Pulmonary artery endothelial cell (primary cell): ENCODE measurements around the gene GPR45. TPM values are rescaled to one million over a fixed set of nuclear protein-coding genes. Genes with fewer than 3 reads are reported as not detected.
A peak's percentile ranks its signal among the peaks of the same experiment; 100 is the strongest.

Experiments
- DNase-seq: peaks from one replicate; pipeline ENCODE4 v3.0.0-alpha.2; 2011; ENCODE audit warnings: low read depth, low spot score
- total RNA-seq: library from RNA; depleted of rRNA; stranded (reverse); fragments of >200 nt; gene quantifications from 2 replicates; pipeline ENCODE4 v1.2.3, GENCODE V29; 2014

GPR45 gene
- total RNA-seq, 1 donor from 2014 or later: not detected

GRCh38 chr2:105252271-105252670, 10.7 kb downstream of the GPR45 start:
- no peak for DNase-seq

GRCh38 chr2:105254531-105255210, 13.1 kb downstream of the GPR45 start:
- DNase-seq: no peak

- DNase-seq: no peak
Measured at GRCh38 chr2:105255979-105256378, 14.4 kb downstream of the GPR45 start.

- DNase-seq: no peak
Measured at GRCh38 chr2:105256431-105257047, 15.0 kb downstream of the GPR45 start.

- no peak for DNase-seq
Measured at GRCh38 chr2:105257981-105258380, 16.4 kb downstream of the GPR45 start.

- DNase-seq: no peak
Measured at GRCh38 chr2:105258835-105259350, 17.4 kb downstream of the GPR45 start.

- no peak for DNase-seq
Measured at GRCh38 chr2:105261061-105261460, 19.5 kb downstream of the GPR45 start.

- DNase-seq: no peak
Measured at GRCh38 chr2:105262651-105263091, 21.1 kb downstream of the GPR45 start.

- no peak for DNase-seq
Measured at GRCh38 chr2:105269426-105269825, 27.9 kb downstream of the GPR45 start.

- DNase-seq: no peak
Measured at GRCh38 chr2:105271393-105272045, 30.0 kb downstream of the GPR45 start.

- no peak for DNase-seq
Measured at GRCh38 chr2:105272176-105272575, 30.6 kb downstream of the GPR45 start.

- peak; percentile 64 for DNase-seq
Measured at GRCh38 chr2:105274046-105274445, 32.5 kb downstream of the GPR45 start.

- DNase-seq: no peak
Measured at GRCh38 chr2:105278654-105279053, 37.1 kb downstream of the GPR45 start.

GRCh38 chr2:105279126-105279525, 37.6 kb downstream of the GPR45 start:
- DNase-seq: no peak

GRCh38 chr2:105280281-105280680, 38.7 kb downstream of the GPR45 start:
- no peak for DNase-seq

GRCh38 chr2:105283532-105283931, 42.0 kb downstream of the GPR45 start:
- no peak for DNase-seq

GRCh38 chr2:105287692-105288091, 46.1 kb downstream of the GPR45 start:
- DNase-seq: peak; percentile 11

- DNase-seq: no peak
Measured at GRCh38 chr2:105288133-105288532, 46.6 kb downstream of the GPR45 start.

- DNase-seq: no peak
Measured at GRCh38 chr2:105290981-105291660, 49.6 kb downstream of the GPR45 start.

GRCh38 chr2:105291981-105292380, 50.4 kb downstream of the GPR45 start:
- no peak for DNase-seq
